Measurements from ENCODE around the gene OR9G4. TPM values are rescaled to one million over a fixed set of nuclear protein-coding genes. Genes with fewer than 3 reads are reported as not detected.

The OR9G4 gene
- total RNA-seq, 1 donor from 2014 or later = not detected

- no peak for DNase-seq (ENCODE audit: extremely low spot score, unreplicated experiment)
- Mint-ChIP-seq H3K4me3 (ENCODE audit: unreplicated experiment) (no peak overlapping the region), H3K27ac (ENCODE audit: unreplicated experiment) (no peak overlapping the region), H3K27me3 (ENCODE audit: unreplicated experiment) (no peaks in the 10 kb centered on the region), H3K4me1 (ENCODE audit: unreplicated experiment) (no peaks in the 10 kb centered on the region), H3K9me3 (ENCODE audit: unreplicated experiment) (no peaks in the 10 kb centered on the region), H3K36me3 (ENCODE audit: unreplicated experiment) (no peaks in the 10 kb centered on the region)
- TF ChIP-seq, protein P1, sequence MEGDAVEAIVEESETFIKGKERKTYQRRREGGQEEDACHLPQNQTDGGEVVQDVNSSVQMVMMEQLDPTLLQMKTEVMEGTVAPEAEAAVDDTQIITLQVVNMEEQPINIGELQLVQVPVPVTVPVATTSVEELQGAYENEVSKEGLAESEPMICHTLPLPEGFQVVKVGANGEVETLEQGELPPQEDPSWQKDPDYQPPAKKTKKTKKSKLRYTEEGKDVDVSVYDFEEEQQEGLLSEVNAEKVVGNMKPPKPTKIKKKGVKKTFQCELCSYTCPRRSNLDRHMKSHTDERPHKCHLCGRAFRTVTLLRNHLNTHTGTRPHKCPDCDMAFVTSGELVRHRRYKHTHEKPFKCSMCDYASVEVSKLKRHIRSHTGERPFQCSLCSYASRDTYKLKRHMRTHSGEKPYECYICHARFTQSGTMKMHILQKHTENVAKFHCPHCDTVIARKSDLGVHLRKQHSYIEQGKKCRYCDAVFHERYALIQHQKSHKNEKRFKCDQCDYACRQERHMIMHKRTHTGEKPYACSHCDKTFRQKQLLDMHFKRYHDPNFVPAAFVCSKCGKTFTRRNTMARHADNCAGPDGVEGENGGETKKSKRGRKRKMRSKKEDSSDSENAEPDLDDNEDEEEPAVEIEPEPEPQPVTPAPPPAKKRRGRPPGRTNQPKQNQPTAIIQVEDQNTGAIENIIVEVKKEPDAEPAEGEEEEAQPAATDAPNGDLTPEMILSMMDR (IDR thresholded peaks at IDR 0.05) = no peak
Measured at GRCh38 chr11:56700242-56700913, 48.1 kb downstream of the OR9G4 start.

DNA sequence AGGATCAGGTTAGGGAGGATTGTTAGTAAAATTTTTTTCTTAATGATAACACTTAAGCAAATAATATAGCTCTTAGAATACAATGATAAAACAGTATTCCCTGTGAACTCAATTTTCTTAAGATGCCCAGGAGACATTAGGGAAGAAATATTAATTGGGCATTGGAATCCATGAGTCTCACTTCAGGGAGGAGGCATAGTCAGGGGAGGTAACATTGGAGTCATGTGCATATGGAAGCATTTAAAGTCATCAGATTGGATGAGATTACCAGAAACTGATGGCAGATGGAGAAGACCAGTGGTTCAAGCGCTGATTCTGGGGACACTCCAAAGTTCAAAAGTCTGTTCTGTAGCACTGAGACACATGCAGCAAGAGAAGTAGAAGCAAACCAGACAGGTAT is 49.7 kb downstream of the OR9G4 start, which contains the start of gene OR9G1:
Gene OR9G1 (plus strand): TSS at position 301 of the 400 bp plus-strand sequence. CDS start 1,293 bp downstream, outside the sequence.
- Mint-ChIP-seq H3K9me3 (ENCODE audit: unreplicated experiment) (no peaks in the 10 kb centered on the region), H3K4me1 (ENCODE audit: unreplicated experiment) (no peaks in the 10 kb centered on the region), H3K27me3 (ENCODE audit: unreplicated experiment) (no peaks in the 10 kb centered on the region), H3K27ac (ENCODE audit: unreplicated experiment) (no peak within 1 kb of the TSS), H3K4me3 (ENCODE audit: unreplicated experiment) (no peak within 1 kb of the TSS), H3K36me3 (ENCODE audit: unreplicated experiment) (no peaks in the 10 kb centered on the region)
- TF ChIP-seq, protein P1 (IDR thresholded peaks at IDR 0.05) = no peak
- DNase-seq (ENCODE audit: extremely low spot score, unreplicated experiment) = no peak

DNA sequence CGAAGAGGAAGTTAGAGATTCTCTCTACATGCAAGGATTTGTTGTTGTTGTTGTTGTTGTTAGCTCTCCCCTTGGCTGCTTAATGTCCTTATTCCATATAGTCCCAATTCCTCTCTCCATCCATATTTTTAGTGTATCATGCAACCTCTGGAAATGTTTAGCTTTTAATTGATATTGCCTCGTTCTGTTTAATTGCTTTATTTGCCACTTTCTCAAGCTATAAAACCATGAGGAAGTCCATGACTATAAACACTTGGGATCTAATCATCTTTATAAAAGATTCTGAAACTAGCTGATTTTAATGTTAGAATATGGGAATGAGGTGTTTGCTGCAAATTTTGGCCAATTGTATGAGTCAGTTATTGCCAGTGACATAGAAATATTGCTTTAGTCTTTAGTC is 55.1 kb downstream of the OR9G4 start:
- no peaks in the 10 kb centered on the region for H3K27me3 Mint-ChIP-seq (ENCODE audit: unreplicated experiment)
- TF ChIP-seq, protein P1 (IDR thresholded peaks at IDR 0.05) = no peak
- no peaks in the 10 kb centered on the region for H3K4me1 Mint-ChIP-seq (ENCODE audit: unreplicated experiment)

More for the DNA sequence above, 55.1 kb downstream of the OR9G4 start:
- no peak overlapping the region for H3K4me3 Mint-ChIP-seq (ENCODE audit: unreplicated experiment)
- no peak overlapping the region for H3K27ac Mint-ChIP-seq (ENCODE audit: unreplicated experiment)
- H3K36me3 Mint-ChIP-seq (ENCODE audit: unreplicated experiment) = no peaks in the 10 kb centered on the region
- DNase-seq (ENCODE audit: extremely low spot score, unreplicated experiment) = no peak
- no peaks in the 10 kb centered on the region for H3K9me3 Mint-ChIP-seq (ENCODE audit: unreplicated experiment)

Small RNAs within 50 kb of the gene (microRNA-seq; reads per million reads assigned to microRNA genes)
- not detected for gene MIR6128 (ENCODE audit: unreplicated experiment)

Other genes with a start within 250 kb of the OR9G4 start
- not detected in 2 replicates for gene OR5M11, start 205.4 kb downstream of the OR9G4 start, total RNA-seq
- gene OR5M10, start 171.0 kb downstream of the OR9G4 start, total RNA-seq = not detected in 2 replicates
- gene OR5M1, start 133.8 kb downstream of the OR9G4 start, total RNA-seq = not detected in 2 replicates
- not detected in 2 replicates for gene OR5AP2, start 106.3 kb downstream of the OR9G4 start, total RNA-seq
- not detected in 2 replicates for gene OR5AR1, start 85.0 kb downstream of the OR9G4 start, total RNA-seq
- not detected in 2 replicates for gene OR9G1, start 49.6 kb downstream of the OR9G4 start, total RNA-seq
- not detected in 2 replicates for gene OR5AK2, start 240.2 kb upstream of the OR9G4 start, total RNA-seq

Data from osteocyte (in vitro differentiated cells).